HG03520 (cell line): ENCODE results near the gene CAPN12.

Source experiments
- ATAC-seq: cut with Tn5 transposase; IDR thresholded peaks from one replicate; pipeline ENCODE4 v1.9.1; 2021; ENCODE audit warnings: mild to moderate bottlenecking, moderate library complexity; ENCODE audit not compliant: unreplicated experiment

Gene CAPN12

GRCh38 chr19:38682872-38683392 lies 61.3 kb downstream of the CAPN12 start:
- no peak for ATAC-seq

- no peak for ATAC-seq
Observed at GRCh38 chr19:38682195-38682867, 61.9 kb downstream of the CAPN12 start.
